Measurements from ENCODE around the gene GLIS1.

GRCh38 chr1:53547231-53547790 lies 191.7 kb downstream of the GLIS1 start:
- TF ChIP-seq CTCF (IDR thresholded peaks at IDR 0.05) (no peak), POLR2A (IDR thresholded peaks at IDR 0.05) (no peak), EP300 (IDR thresholded peaks at IDR 0.05) (no peak), POLR2AphosphoS5 (IDR thresholded peaks at IDR 0.05) (no peak)
